ENCODE data around the gene GFRAL. TPM values are rescaled to one million over a fixed set of nuclear protein-coding genes. Genes with fewer than 3 reads are reported as not detected.

The GFRAL gene, protein sequence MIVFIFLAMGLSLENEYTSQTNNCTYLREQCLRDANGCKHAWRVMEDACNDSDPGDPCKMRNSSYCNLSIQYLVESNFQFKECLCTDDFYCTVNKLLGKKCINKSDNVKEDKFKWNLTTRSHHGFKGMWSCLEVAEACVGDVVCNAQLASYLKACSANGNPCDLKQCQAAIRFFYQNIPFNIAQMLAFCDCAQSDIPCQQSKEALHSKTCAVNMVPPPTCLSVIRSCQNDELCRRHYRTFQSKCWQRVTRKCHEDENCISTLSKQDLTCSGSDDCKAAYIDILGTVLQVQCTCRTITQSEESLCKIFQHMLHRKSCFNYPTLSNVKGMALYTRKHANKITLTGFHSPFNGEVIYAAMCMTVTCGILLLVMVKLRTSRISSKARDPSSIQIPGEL
- polyA plus RNA-seq (2013, experiment 1 of 2): not detected
- polyA plus RNA-seq (2013, experiment 2 of 2): not detected

DNA sequence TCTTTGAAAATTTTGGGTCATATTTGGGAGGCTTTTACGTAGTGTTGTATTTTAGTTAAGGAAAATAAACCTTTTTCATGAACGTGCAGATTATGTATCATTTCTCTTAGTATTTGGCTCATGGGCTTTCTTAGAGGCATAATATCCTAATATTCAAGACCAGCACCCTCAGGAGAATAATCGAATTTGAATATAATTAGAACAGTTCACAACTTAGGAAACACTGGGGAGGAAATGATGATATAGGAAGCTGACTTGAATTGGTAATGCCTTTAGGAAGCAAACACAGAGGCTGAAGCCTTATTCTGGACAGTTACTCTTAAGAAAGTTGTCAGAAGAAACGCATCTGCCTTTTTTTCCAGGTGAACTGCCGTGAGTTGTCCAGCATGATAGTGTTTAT is at the start of gene GFRAL:
Gene GFRAL, plus strand, starts transcription at position 301 of the 400 bp plus-strand sequence. Its CDS starts 86 bp downstream, at position 387.
- no peaks in the 10 kb centered on the region for H3K36me3 ChIP-seq (replicated peaks in 1 of 2; ENCODE audit: control insufficient read depth in 2 of 2, insufficient read depth in 2 of 2, low read length in 2 of 2)
- no peak within 1 kb of the TSS for H3K9ac ChIP-seq (ENCODE audit: low read depth, low read length, poor library complexity)
- no peak within 1 kb of the TSS for H2BK12ac ChIP-seq (ENCODE audit: low read length)
- DNase-seq (ENCODE audit: low spot score): no peak
- H2BK120ac ChIP-seq (ENCODE audit: low read depth, low read length): no peak within 1 kb of the TSS
- H2BK5ac ChIP-seq (ENCODE audit: low read length): no peak within 1 kb of the TSS
- no peak within 1 kb of the TSS for H2AFZ ChIP-seq (ENCODE audit: low read length)
- H3K4me1 ChIP-seq (ENCODE audit: control insufficient read depth in 2 of 2, insufficient read depth in 1 of 2, low read depth in 1 of 2, low read length in 2 of 2): no peaks in the 10 kb centered on the region
- no peak within 1 kb of the TSS for H3K27ac ChIP-seq (replicated peaks; ENCODE audit: low read length)
- H4K8ac ChIP-seq (ENCODE audit: low read depth, low read length): no peak within 1 kb of the TSS
- no peak within 1 kb of the TSS for H2AK5ac ChIP-seq (ENCODE audit: low read depth, low read length)
- H3K9me3 ChIP-seq (replicated peaks in 1 of 2; ENCODE audit: control insufficient read depth in 2 of 2, insufficient read depth in 1 of 2, low read depth in 1 of 2, low read length in 2 of 2): no peaks in the 10 kb centered on the region
- no peak within 1 kb of the TSS for H2BK15ac ChIP-seq (ENCODE audit: low read length)
- H3K4me3 ChIP-seq (ENCODE audit: low read length in 2 of 2): no peak within 1 kb of the TSS
- no CpG with 5 or more reads among the region's 5 CpGs for WGBS, 2 donors (ENCODE audit: extremely low coverage in 2 of 2, insufficient read length in 2 of 2, insufficient replicate concordance in 1 of 2)
- H3K27me3 ChIP-seq (ENCODE audit: control insufficient read depth in 3 of 3, insufficient read depth in 3 of 3, low read depth in 1 of 3, low read length in 3 of 3): no peaks in the 10 kb centered on the region
- no peak within 1 kb of the TSS for H3K23ac ChIP-seq (ENCODE audit: low read depth, low read length, poor library complexity)
- H3K4ac ChIP-seq (ENCODE audit: low read length): no peak within 1 kb of the TSS
- H3K18ac ChIP-seq (ENCODE audit: low read length): no peak within 1 kb of the TSS
- H3K4me2 ChIP-seq (ENCODE audit: insufficient read depth, low read length, poor library complexity, severe bottlenecking): no peak within 1 kb of the TSS
- no peak within 1 kb of the TSS for H3K14ac ChIP-seq (ENCODE audit: low read length)
- no peaks in the 10 kb centered on the region for H3K79me1 ChIP-seq (ENCODE audit: low read depth, low read length)
- no peak within 1 kb of the TSS for H4K91ac ChIP-seq (ENCODE audit: low read depth, low read length, poor library complexity)

DNA sequence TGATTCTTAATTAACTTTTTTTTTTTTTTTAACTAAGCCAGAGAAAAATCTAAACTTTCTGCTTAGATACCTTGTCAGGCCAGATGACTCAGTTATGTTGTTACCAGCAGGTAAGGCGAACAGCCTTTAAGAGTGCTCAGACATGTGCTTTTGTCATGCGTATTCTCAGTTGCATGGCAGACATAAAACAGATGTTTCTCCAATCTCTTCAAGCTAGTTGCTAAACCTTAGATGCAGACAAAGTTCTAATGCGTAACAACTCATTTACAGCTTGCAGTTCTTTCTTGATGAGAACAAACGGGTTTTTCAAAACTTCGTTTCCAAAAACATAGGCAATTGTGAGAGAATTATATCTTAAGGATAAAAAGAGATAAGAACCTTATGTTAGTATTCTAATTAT is 49.6 kb upstream of the GFRAL start:
- Histone ChIP-seq H3K23ac (ENCODE audit: low read depth, low read length, poor library complexity) (no peak overlapping the region), H2AK5ac (ENCODE audit: low read depth, low read length) (no peak overlapping the region), H3K4me1 (ENCODE audit: control insufficient read depth in 2 of 2, insufficient read depth in 1 of 2, low read depth in 1 of 2, low read length in 2 of 2) (peaks cover 0 to 3% of the 10 kb centered on the region in 2 donors), H3K36me3 (replicated peaks in 1 of 2; ENCODE audit: control insufficient read depth in 2 of 2, insufficient read depth in 2 of 2, low read length in 2 of 2) (no peaks in the 10 kb centered on the region), H4K91ac (ENCODE audit: low read depth, low read length, poor library complexity) (no peak overlapping the region), H3K27ac (replicated peaks; ENCODE audit: low read length) (no peak overlapping the region), H3K9ac (ENCODE audit: low read depth, low read length, poor library complexity) (no peak overlapping the region), H4K8ac (ENCODE audit: low read depth, low read length) (no peak overlapping the region), H3K79me1 (ENCODE audit: low read depth, low read length) (no peaks in the 10 kb centered on the region), H2BK12ac (ENCODE audit: low read length) (no peak overlapping the region), H2BK120ac (ENCODE audit: low read depth, low read length) (no peak overlapping the region), H2AFZ (ENCODE audit: low read length) (no peak overlapping the region), H2BK15ac (ENCODE audit: low read length) (no peak overlapping the region), H3K9me3 (replicated peaks in 1 of 2; ENCODE audit: control insufficient read depth in 2 of 2, insufficient read depth in 1 of 2, low read depth in 1 of 2, low read length in 2 of 2) (no peaks in the 10 kb centered on the region), H2BK5ac (ENCODE audit: low read length) (no peak overlapping the region), H3K18ac (ENCODE audit: low read length) (no peak overlapping the region), H3K4me3 (ENCODE audit: low read length in 2 of 2) (no peak overlapping the region), H3K14ac (ENCODE audit: low read length) (no peak overlapping the region), H3K4me2 (ENCODE audit: insufficient read depth, low read length, poor library complexity, severe bottlenecking) (no peak overlapping the region), H3K4ac (ENCODE audit: low read length) (no peak overlapping the region), H3K27me3 (ENCODE audit: control insufficient read depth in 3 of 3, insufficient read depth in 3 of 3, low read depth in 1 of 3, low read length in 3 of 3) (no peaks in the 10 kb centered on the region)
- no CpG with 5 or more reads among the region's 5 CpGs for WGBS, 2 donors (ENCODE audit: extremely low coverage in 2 of 2, insufficient read length in 2 of 2, insufficient replicate concordance in 1 of 2)
- no peak for DNase-seq (ENCODE audit: low spot score)

GRCh38 chr6:55281215-55281614 is 46.1 kb upstream of the GFRAL start:
- Histone ChIP-seq H4K8ac (ENCODE audit: low read depth, low read length) (no peak overlapping the region), H3K4me3 (ENCODE audit: low read length in 2 of 2) (no peak overlapping the region), H3K27me3 (ENCODE audit: control insufficient read depth in 3 of 3, insufficient read depth in 3 of 3, low read depth in 1 of 3, low read length in 3 of 3) (no peaks in the 10 kb centered on the region), H3K27ac (replicated peaks; ENCODE audit: low read length) (no peak overlapping the region), H3K9me3 (replicated peaks in 1 of 2; ENCODE audit: control insufficient read depth in 2 of 2, insufficient read depth in 1 of 2, low read depth in 1 of 2, low read length in 2 of 2) (no peaks in the 10 kb centered on the region), H2BK120ac (ENCODE audit: low read depth, low read length) (no peak overlapping the region), H3K36me3 (replicated peaks in 1 of 2; ENCODE audit: control insufficient read depth in 2 of 2, insufficient read depth in 2 of 2, low read length in 2 of 2) (no peaks in the 10 kb centered on the region), H3K4ac (ENCODE audit: low read length) (no peak overlapping the region), H3K14ac (ENCODE audit: low read length) (no peak overlapping the region), H2BK5ac (ENCODE audit: low read length) (no peak overlapping the region), H3K79me1 (ENCODE audit: low read depth, low read length) (no peaks in the 10 kb centered on the region), H4K91ac (ENCODE audit: low read depth, low read length, poor library complexity) (no peak overlapping the region), H2BK12ac (ENCODE audit: low read length) (no peak overlapping the region), H3K18ac (ENCODE audit: low read length) (no peak overlapping the region), H2BK15ac (ENCODE audit: low read length) (no peak overlapping the region), H3K4me1 (ENCODE audit: control insufficient read depth in 2 of 2, insufficient read depth in 1 of 2, low read depth in 1 of 2, low read length in 2 of 2) (peaks cover 0 to 3% of the 10 kb centered on the region in 2 donors), H3K9ac (ENCODE audit: low read depth, low read length, poor library complexity) (no peak overlapping the region), H3K4me2 (ENCODE audit: insufficient read depth, low read length, poor library complexity, severe bottlenecking) (no peak overlapping the region), H3K23ac (ENCODE audit: low read depth, low read length, poor library complexity) (no peak overlapping the region), H2AK5ac (ENCODE audit: low read depth, low read length) (no peak overlapping the region), H2AFZ (ENCODE audit: low read length) (no peak overlapping the region)
- WGBS, 2 donors (ENCODE audit: extremely low coverage in 2 of 2, insufficient read length in 2 of 2, insufficient replicate concordance in 1 of 2): no CpG with 5 or more reads among the region's 4 CpGs
- no peak for DNase-seq (ENCODE audit: low spot score)

DNA sequence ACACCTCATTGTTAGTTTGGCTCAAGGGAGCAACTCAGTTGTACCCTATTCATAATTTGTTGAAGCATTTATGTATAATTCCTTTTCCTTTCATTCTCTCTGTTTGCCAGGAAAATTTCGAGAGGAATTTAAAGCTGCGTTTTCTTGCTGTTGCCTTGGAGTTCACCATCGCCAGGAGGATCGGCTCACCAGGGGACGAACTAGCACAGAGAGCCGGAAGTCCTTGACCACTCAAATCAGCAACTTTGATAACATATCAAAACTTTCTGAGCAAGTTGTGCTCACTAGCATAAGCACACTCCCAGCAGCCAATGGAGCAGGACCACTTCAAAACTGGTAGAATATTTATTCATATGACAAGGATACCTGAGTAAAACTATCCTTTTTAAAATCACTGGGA is 45.2 kb upstream of the GFRAL start:
- Histone ChIP-seq H2BK5ac (ENCODE audit: low read length) (no peak overlapping the region), H2BK12ac (ENCODE audit: low read length) (no peak overlapping the region), H3K4me2 (ENCODE audit: insufficient read depth, low read length, poor library complexity, severe bottlenecking) (no peak overlapping the region), H3K23ac (ENCODE audit: low read depth, low read length, poor library complexity) (no peak overlapping the region), H3K14ac (ENCODE audit: low read length) (no peak overlapping the region), H3K9me3 (replicated peaks in 1 of 2; ENCODE audit: control insufficient read depth in 2 of 2, insufficient read depth in 1 of 2, low read depth in 1 of 2, low read length in 2 of 2) (no peaks in the 10 kb centered on the region), H3K4me1 (ENCODE audit: control insufficient read depth in 2 of 2, insufficient read depth in 1 of 2, low read depth in 1 of 2, low read length in 2 of 2) (peaks cover 0 to 2% of the 10 kb centered on the region in 2 donors), H2AK5ac (ENCODE audit: low read depth, low read length) (no peak overlapping the region), H3K36me3 (replicated peaks in 1 of 2; ENCODE audit: control insufficient read depth in 2 of 2, insufficient read depth in 2 of 2, low read length in 2 of 2) (no peaks in the 10 kb centered on the region), H3K9ac (ENCODE audit: low read depth, low read length, poor library complexity) (no peak overlapping the region), H4K91ac (ENCODE audit: low read depth, low read length, poor library complexity) (no peak overlapping the region), H2BK120ac (ENCODE audit: low read depth, low read length) (no peak overlapping the region), H3K18ac (ENCODE audit: low read length) (no peak overlapping the region), H3K27me3 (ENCODE audit: control insufficient read depth in 3 of 3, insufficient read depth in 3 of 3, low read depth in 1 of 3, low read length in 3 of 3) (no peaks in the 10 kb centered on the region), H4K8ac (ENCODE audit: low read depth, low read length) (no peak overlapping the region), H3K4me3 (ENCODE audit: low read length in 2 of 2) (no peak overlapping the region), H3K27ac (replicated peaks; ENCODE audit: low read length) (no peak overlapping the region), H2AFZ (ENCODE audit: low read length) (peak overlapping the region; percentile 28), H2BK15ac (ENCODE audit: low read length) (no peak overlapping the region), H3K4ac (ENCODE audit: low read length) (no peak overlapping the region), H3K79me1 (ENCODE audit: low read depth, low read length) (no peaks in the 10 kb centered on the region)
- no peak for DNase-seq (ENCODE audit: low spot score)
- no CpG with 5 or more reads among the region's 6 CpGs for whole genome bisulfite sequencing, 2 donors (ENCODE audit: extremely low coverage in 2 of 2, insufficient read length in 2 of 2, insufficient replicate concordance in 1 of 2)
